Spinal cord (tissue), 10 donors: Measurements from ENCODE around the gene GABRR1. TPM values are rescaled to one million over a fixed set of nuclear protein-coding genes. Genes with fewer than 3 reads are reported as not detected.

Experiments used
- DNase-seq, 6 donors: peaks; one replicate each; pipeline versions ENCODE4 v3.0.0 to v3.0.0-alpha.2; 2013 to 2015; ENCODE audit warnings: low spot score in 6 of 6, low read depth in 4 of 6
- H3K27ac ChIP-seq: one replicate; pipeline ENCODE4 v1.5.1; 2013; ENCODE audit warnings: low read depth, low read length, control low read depth
- H3K27me3 ChIP-seq: one replicate; pipeline ENCODE4 v1.6.1; 2013; ENCODE audit warnings: low read length; ENCODE audit not compliant: control insufficient read depth, insufficient read depth
- H3K36me3 ChIP-seq: one replicate; pipeline ENCODE4 v1.6.1; 2013; ENCODE audit warnings: low read length; ENCODE audit not compliant: control insufficient read depth, insufficient read depth
- H3K4me1 ChIP-seq: one replicate; pipeline ENCODE4 v1.6.1; 2013; ENCODE audit warnings: low read length; ENCODE audit not compliant: control insufficient read depth, insufficient read depth
- H3K4me3 ChIP-seq: one replicate; pipeline ENCODE4 v1.5.1; 2013; ENCODE audit warnings: low read depth, low read length, control low read depth
- H3K9me3 ChIP-seq: one replicate; pipeline ENCODE4 v1.6.1; 2013; ENCODE audit warnings: low read length; ENCODE audit not compliant: control insufficient read depth, insufficient read depth
- WGBS: methylation state at CpG from one replicate; pipeline ENCODE4 v1.1.5; 2013; ENCODE audit warnings: missing lambda C conversion rate; ENCODE audit not compliant: insufficient coverage; 5-methylcytosine and 5-hydroxymethylcytosine counted together
- polyA plus RNA-seq, 2 donors: library from polyadenylated mRNA; unstranded; fragments of 120-200 nt; gene quantifications; one replicate each; pipeline ENCODE4 v1.2.1, GENCODE V29; 2013; ENCODE audit not compliant: insufficient read length in 2 of 2
- total RNA-seq, 2 donors: library from RNA; depleted of rRNA in 1 of 2; stranded (reverse); fragments of 120-200 nt in 1 of 2; fragments of >200 nt in 1 of 2; gene quantifications; one replicate each; pipeline versions ENCODE4 v1.2.3 to v1.2.4, GENCODE V29; 2013 to 2014
- donor health status: healthy.

Gene GABRR1
- total and polyA plus RNA-seq, 4 donors, result 0.20 to 0.35 (median 0.29) TPM; not detected in 1

DNA sequence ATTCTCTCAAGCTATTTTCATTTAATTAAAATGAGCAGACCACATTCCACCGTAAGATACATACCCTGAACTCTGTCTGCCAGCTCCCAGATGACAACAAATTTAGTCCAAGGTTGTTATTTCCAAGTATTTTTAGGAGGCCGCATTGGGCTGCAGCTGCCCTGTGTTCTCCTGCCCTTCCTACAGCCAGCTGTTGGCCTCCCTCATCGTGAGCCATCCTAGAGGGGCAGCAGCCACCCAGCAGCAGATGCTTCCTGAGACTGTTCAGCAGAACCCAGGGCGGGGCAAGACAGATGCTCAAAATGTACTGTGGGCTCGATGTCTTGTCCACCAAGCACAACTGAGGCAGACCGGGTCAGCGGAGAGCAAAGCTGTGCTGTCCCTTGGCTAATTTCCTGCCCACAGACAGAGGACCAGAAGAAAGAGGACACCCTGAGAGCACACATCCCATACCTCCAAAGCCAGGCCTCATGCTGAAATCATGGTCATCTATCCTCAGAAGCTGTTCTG lies 16.4 kb downstream of the GABRR1 start:
- Histone ChIP-seq H3K27ac (no peak overlapping the region), H3K4me1 (no peaks in the 10 kb centered on the region), H3K36me3 (no peaks in the 10 kb centered on the region), H3K4me3 (no peak overlapping the region), H3K27me3 (no peaks in the 10 kb centered on the region), H3K9me3 (no peaks in the 10 kb centered on the region)
- no peak for DNase-seq
- 94% methylated on average over 7 of the region's 7 CpGs for WGBS

DNA sequence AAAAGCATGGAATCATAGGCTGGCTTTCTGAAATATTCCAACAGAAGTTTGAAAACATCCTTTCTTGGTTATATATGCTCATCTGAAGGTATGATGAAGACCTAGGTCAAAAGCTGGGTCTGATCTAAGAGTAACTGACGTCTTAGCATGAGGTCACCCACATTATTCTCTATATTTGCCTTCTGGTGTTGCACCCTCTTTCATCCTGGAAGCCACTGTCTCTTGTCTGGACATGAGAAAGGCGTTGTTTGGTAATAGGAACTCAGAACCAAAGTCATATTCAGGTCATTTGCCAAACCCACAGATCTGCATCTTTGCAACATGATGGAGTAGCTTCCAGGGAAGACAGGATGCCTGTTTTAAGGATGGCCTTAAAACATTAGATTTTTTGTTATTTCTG lies 17.6 kb downstream of the GABRR1 start:
- Histone ChIP-seq H3K27ac (no peak overlapping the region), H3K36me3 (no peaks in the 10 kb centered on the region), H3K27me3 (no peaks in the 10 kb centered on the region), H3K4me1 (no peaks in the 10 kb centered on the region), H3K9me3 (peaks cover 4% of the 10 kb centered on the region), H3K4me3 (no peak overlapping the region)
- no peak for DNase-seq
- no CpG with 5 or more reads among the region's 2 CpGs for WGBS

GRCh38 chr6:89198235-89198634 lies 18.9 kb downstream of the GABRR1 start:
- H3K27me3 ChIP-seq, result no peaks in the 10 kb centered on the region
- no peaks in the 10 kb centered on the region for H3K4me1 ChIP-seq
- DNase-seq, result no peak
- 75% methylated on average over 6 of the region's 7 CpGs for WGBS
- no peaks in the 10 kb centered on the region for H3K36me3 ChIP-seq
- H3K4me3 ChIP-seq, result no peak overlapping the region
- no peak overlapping the region for H3K27ac ChIP-seq
- H3K9me3 ChIP-seq, result peaks cover 5% of the 10 kb centered on the region

DNA sequence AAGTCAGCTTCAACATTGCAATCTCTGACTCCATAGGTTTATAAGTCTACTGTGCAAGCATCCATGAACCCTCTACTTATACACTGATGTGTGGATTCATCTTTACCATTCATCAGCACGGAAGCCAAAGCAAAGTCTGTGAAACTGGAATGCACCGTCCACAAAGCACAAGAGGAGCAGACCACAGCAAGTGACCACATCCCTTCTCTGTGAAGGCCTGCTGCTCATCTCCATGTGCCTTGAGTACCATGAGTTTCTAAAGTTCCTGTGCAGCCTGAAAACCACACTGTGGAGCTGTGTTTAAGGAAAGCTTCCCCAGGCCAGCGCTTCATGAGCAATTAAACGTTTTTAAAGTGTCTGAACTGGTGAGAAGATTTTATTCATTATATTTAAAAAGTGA lies 20.0 kb downstream of the GABRR1 start:
- 62% methylated on average over 3 of the region's 4 CpGs for WGBS
- Histone ChIP-seq H3K4me1 (no peaks in the 10 kb centered on the region), H3K9me3 (peaks cover 5% of the 10 kb centered on the region), H3K36me3 (no peaks in the 10 kb centered on the region), H3K4me3 (no peak overlapping the region), H3K27me3 (no peaks in the 10 kb centered on the region), H3K27ac (no peak overlapping the region)
- DNase-seq, result no peak

- no peaks in the 10 kb centered on the region for H3K36me3 ChIP-seq
- H3K4me1 ChIP-seq, result no peaks in the 10 kb centered on the region
- no CpG with 5 or more reads among the region's 1 CpG for WGBS
- no peak for DNase-seq
- H3K27ac ChIP-seq, result no peak overlapping the region
- peaks cover 5% of the 10 kb centered on the region for H3K9me3 ChIP-seq
- no peak overlapping the region for H3K4me3 ChIP-seq
- H3K27me3 ChIP-seq, result no peaks in the 10 kb centered on the region
These were observed 22.6 kb downstream of the GABRR1 start for GRCh38 chr6:89194559-89194958.

GRCh38 chr6:89190741-89191140 lies 26.4 kb downstream of the GABRR1 start:
- Histone ChIP-seq H3K36me3 (no peaks in the 10 kb centered on the region), H3K27ac (peak overlapping the region; percentile 75), H3K27me3 (no peaks in the 10 kb centered on the region), H3K4me1 (no peaks in the 10 kb centered on the region), H3K9me3 (peaks cover 5% of the 10 kb centered on the region), H3K4me3 (no peak overlapping the region)
- peak in 2 of 6 donors; percentile 21 to 53 for DNase-seq
- WGBS, result no CpG with 5 or more reads among the region's 5 CpGs

DNA sequence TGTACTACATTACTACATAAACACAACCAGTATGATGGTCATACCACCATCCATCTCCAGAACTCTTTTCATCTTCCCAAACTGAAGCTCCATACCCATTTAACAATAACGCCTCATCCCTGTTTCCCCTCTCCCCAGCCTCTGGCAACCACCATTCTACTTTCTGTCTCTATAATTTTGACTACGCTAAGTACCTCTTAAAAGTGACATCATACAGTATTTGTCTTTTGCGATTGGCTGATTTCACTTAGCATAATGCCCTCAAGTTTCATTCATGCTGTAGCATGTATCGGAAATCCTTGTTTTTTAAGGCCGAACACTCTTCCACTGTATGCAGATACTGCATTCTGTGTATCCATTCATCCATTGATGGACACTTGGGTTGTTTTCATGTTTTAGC lies 29.7 kb downstream of the GABRR1 start:
- Histone ChIP-seq H3K27me3 (no peaks in the 10 kb centered on the region), H3K36me3 (no peaks in the 10 kb centered on the region), H3K27ac (no peak overlapping the region), H3K4me1 (no peaks in the 10 kb centered on the region), H3K4me3 (no peak overlapping the region), H3K9me3 (no peaks in the 10 kb centered on the region)
- WGBS, result 95% methylated on average over 2 of the region's 5 CpGs
- DNase-seq, result no peak

DNA sequence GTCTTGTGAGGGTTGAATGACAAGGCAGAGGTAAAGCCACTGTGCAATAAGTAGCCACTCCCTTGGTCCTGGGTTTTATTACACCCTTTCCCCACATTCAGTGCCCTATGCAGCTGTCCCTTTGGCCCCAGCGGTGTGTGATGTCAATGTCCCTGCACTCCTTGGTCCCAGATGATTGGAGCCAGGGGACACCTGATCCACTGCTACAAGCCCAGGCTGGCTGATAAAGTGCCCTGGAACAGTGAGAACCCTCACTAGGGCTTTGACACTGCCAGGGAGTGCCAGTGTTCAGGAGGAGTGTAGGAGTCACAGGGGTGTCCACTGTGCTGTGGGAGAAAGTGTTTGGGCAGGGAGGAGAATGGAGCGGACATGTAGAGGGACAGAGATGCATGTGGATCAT lies 30.4 kb downstream of the GABRR1 start:
- Histone ChIP-seq H3K27ac (no peak overlapping the region), H3K36me3 (no peaks in the 10 kb centered on the region), H3K27me3 (no peaks in the 10 kb centered on the region), H3K4me3 (no peak overlapping the region), H3K9me3 (no peaks in the 10 kb centered on the region), H3K4me1 (no peaks in the 10 kb centered on the region)
- WGBS, result 100% methylated on average over 1 of the region's 2 CpGs
- DNase-seq, result no peak

DNA sequence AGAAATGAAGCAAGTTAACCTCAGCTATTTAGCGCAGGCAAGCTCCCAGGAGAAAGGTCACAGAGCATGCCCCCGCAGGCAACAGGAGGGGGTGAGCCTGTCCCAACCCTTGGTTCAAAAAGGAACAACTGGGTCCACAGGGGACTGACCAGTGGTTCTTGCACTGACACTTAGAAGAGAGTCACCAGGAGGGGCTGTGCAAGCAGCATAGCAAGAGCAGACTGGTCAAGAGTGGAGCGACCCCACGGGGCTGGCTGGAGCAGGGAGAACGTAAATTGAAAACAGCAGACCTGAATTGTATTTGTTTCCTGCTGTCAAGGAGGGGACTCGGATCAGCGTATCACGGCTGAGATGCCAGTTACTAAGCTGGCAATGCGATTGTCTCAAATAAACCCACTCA lies 32.8 kb downstream of the GABRR1 start:
- no peak for DNase-seq
- H3K4me1 ChIP-seq, result no peaks in the 10 kb centered on the region
- H3K4me3 ChIP-seq, result no peak overlapping the region
- H3K27me3 ChIP-seq, result no peaks in the 10 kb centered on the region
- H3K9me3 ChIP-seq, result no peaks in the 10 kb centered on the region
- no peaks in the 10 kb centered on the region for H3K36me3 ChIP-seq
- H3K27ac ChIP-seq, result no peak overlapping the region
- 67% methylated on average over 5 of the region's 9 CpGs for WGBS

GRCh38 chr6:89183294-89183693 lies 33.9 kb downstream of the GABRR1 start:
- H3K4me1 ChIP-seq, result no peaks in the 10 kb centered on the region
- no peaks in the 10 kb centered on the region for H3K9me3 ChIP-seq
- H3K36me3 ChIP-seq, result no peaks in the 10 kb centered on the region
- 60% methylated on average over 1 of the region's 2 CpGs for WGBS
- no peaks in the 10 kb centered on the region for H3K27me3 ChIP-seq
- H3K4me3 ChIP-seq, result no peak overlapping the region
- DNase-seq, result no peak
- no peak overlapping the region for H3K27ac ChIP-seq
